Activated CD4-positive, alpha-beta memory T cell treated with anti-CD3 and anti-CD28 coated beads, Interleukin-2, amount 10 ng/mL, durations not matched to agents 7 days and 5 days (primary cell): ENCODE measurements around the gene OR2T11. TPM values are rescaled to one million over a fixed set of nuclear protein-coding genes. Genes with fewer than 3 reads are reported as not detected.
"Not testable (repeated sequence)": the region's sequence is repeated elsewhere in the genome, so short reads cannot be mapped to it uniquely, and the experiment has no call there.

ENCODE experiments used
- CTCF ChIA-PET: fragments of 350-600 bp; sonication (Branson Sonifier 250); formaldehyde crosslinking; loops from one replicate; lab custom pipeline; 2021; ENCODE audit warnings: antibody characterized with exemption, inconsistent platforms; lab: Charles Lee
- POLR2A ChIA-PET: fragments of 350-600 bp; sonication (Branson Sonifier 250); formaldehyde crosslinking; loops from one replicate; lab custom pipeline; 2021; ENCODE audit warnings: antibody characterized with exemption; lab: Charles Lee
- DNase-seq: peaks from one replicate; pipeline ENCODE4 v3.0.0-alpha.2; 2020
- H3K27ac Mint-ChIP-seq: one replicate; pipeline ENCODE4 v1.8.0; 2021; ENCODE audit warnings: mild to moderate bottlenecking, mixed read lengths
- H3K27me3 Mint-ChIP-seq: one replicate; pipeline ENCODE4 v1.8.0; 2021; ENCODE audit warnings: mixed read lengths
- H3K36me3 Mint-ChIP-seq: one replicate; pipeline ENCODE4 v1.8.0; 2021; ENCODE audit warnings: low read depth, mixed read lengths
- H3K4me1 Mint-ChIP-seq: one replicate; pipeline ENCODE4 v1.8.0; 2021; ENCODE audit warnings: mixed read lengths
- H3K4me3 Mint-ChIP-seq: one replicate; pipeline ENCODE4 v1.8.0; 2021; ENCODE audit warnings: mild to moderate bottlenecking, mixed read lengths
- H3K9me3 Mint-ChIP-seq: one replicate; pipeline ENCODE4 v1.8.0; 2021; ENCODE audit warnings: mixed read lengths
- total RNA-seq, 2 experiments: library from RNA; stranded (reverse); gene quantifications; one replicate each; pipeline ENCODE4 v1.2.3, GENCODE V29; 2021

Gene OR2T11
- total RNA-seq, 2 experiments from 2014 or later = not detected

GRCh38 chr1:248636612-248637011 lies 1.7 kb upstream of the OR2T11 start:
- H3K4me3 Mint-ChIP-seq, H3K4me1 Mint-ChIP-seq, H3K27me3 Mint-ChIP-seq, POLR2A ChIA-PET, H3K36me3 Mint-ChIP-seq, H3K9me3 Mint-ChIP-seq, H3K27ac Mint-ChIP-seq, DNase-seq, CTCF ChIA-PET: not testable (repeated sequence)

GRCh38 chr1:248631354-248632008 lies 3.4 kb downstream of the OR2T11 start:
- Mint-ChIP-seq H3K27ac (no peak overlapping the region), H3K36me3 (no peaks in the 10 kb centered on the region), H3K9me3 (no peaks in the 10 kb centered on the region), H3K27me3 (no peaks in the 10 kb centered on the region), H3K4me1 (no peaks in the 10 kb centered on the region), H3K4me3 (no peak overlapping the region)
- no peak for DNase-seq
- POLR2A ChIA-PET = no interaction called here
- CTCF ChIA-PET = no interaction called here

- no peaks in the 10 kb centered on the region for H3K27me3 Mint-ChIP-seq
- no peaks in the 10 kb centered on the region for H3K4me1 Mint-ChIP-seq
- DNase-seq = no peak
- no peak overlapping the region for H3K4me3 Mint-ChIP-seq
- H3K36me3 Mint-ChIP-seq = no peaks in the 10 kb centered on the region
- H3K9me3 Mint-ChIP-seq = no peaks in the 10 kb centered on the region
- CTCF ChIA-PET = no interaction called here
- POLR2A ChIA-PET = no interaction called here
- no peak overlapping the region for H3K27ac Mint-ChIP-seq
These were observed 4.3 kb downstream of the OR2T11 start for GRCh38 chr1:248630551-248630950.

- DNase-seq = no peak
- H3K36me3 Mint-ChIP-seq = no peaks in the 10 kb centered on the region
- H3K4me3 Mint-ChIP-seq = no peak overlapping the region
- H3K9me3 Mint-ChIP-seq = no peaks in the 10 kb centered on the region
- ChIA-PET CTCF (no interaction called here), POLR2A (no interaction called here)
- H3K27ac Mint-ChIP-seq = no peak overlapping the region
- H3K4me1 Mint-ChIP-seq = no peaks in the 10 kb centered on the region
- no peaks in the 10 kb centered on the region for H3K27me3 Mint-ChIP-seq
These were observed 6.7 kb downstream of the OR2T11 start for GRCh38 chr1:248627971-248628844.

GRCh38 chr1:248625971-248626370 lies 8.9 kb downstream of the OR2T11 start:
- Mint-ChIP-seq H3K36me3 (no peaks in the 10 kb centered on the region), H3K27ac (no peak overlapping the region), H3K9me3 (no peaks in the 10 kb centered on the region), H3K27me3 (peaks cover 2% of the 10 kb centered on the region), H3K4me1 (no peaks in the 10 kb centered on the region), H3K4me3 (no peak overlapping the region)
- no peak for DNase-seq
- POLR2A ChIA-PET = no interaction called here
- CTCF ChIA-PET = no interaction called here

GRCh38 chr1:248625166-248625565 lies 9.7 kb downstream of the OR2T11 start:
- ChIA-PET CTCF (interaction anchor here (1.1 to 4.1 kb wide), 2 partner anchors 9 to 181 kb away, joined by 3 to 16 read pairs; no protein-coding TSS in a partner anchor), POLR2A (no interaction called here)
- Mint-ChIP-seq H3K4me1 (no peaks in the 10 kb centered on the region), H3K27ac (no peak overlapping the region), H3K36me3 (no peaks in the 10 kb centered on the region), H3K9me3 (no peaks in the 10 kb centered on the region), H3K27me3 (peaks cover 2% of the 10 kb centered on the region), H3K4me3 (no peak overlapping the region)
- no peak for DNase-seq

- POLR2A ChIA-PET = no interaction called here
- H3K9me3 Mint-ChIP-seq = no peaks in the 10 kb centered on the region
- peaks cover 2% of the 10 kb centered on the region for H3K27me3 Mint-ChIP-seq
- H3K36me3 Mint-ChIP-seq = no peaks in the 10 kb centered on the region
- no peak overlapping the region for H3K4me3 Mint-ChIP-seq
- no peak overlapping the region for H3K27ac Mint-ChIP-seq
- CTCF ChIA-PET = interaction anchor here (1.4 to 4.1 kb wide), 3 partner anchors 9 to 184 kb away, joined by 3 to 16 read pairs (median 7); no protein-coding TSS in a partner anchor
- no peaks in the 10 kb centered on the region for H3K4me1 Mint-ChIP-seq
- DNase-seq = no peak
These were observed 12.3 kb downstream of the OR2T11 start for GRCh38 chr1:248622570-248623001.

- no peaks in the 10 kb centered on the region for H3K36me3 Mint-ChIP-seq
- DNase-seq = no peak
- ChIA-PET CTCF (interaction anchor here (0.9 to 4.1 kb wide), 3 partner anchors 14 to 217 kb away, joined by 4 to 16 read pairs (median 4); no protein-coding TSS in a partner anchor), POLR2A (no interaction called here)
- peaks cover 2% of the 10 kb centered on the region for H3K27me3 Mint-ChIP-seq
- H3K9me3 Mint-ChIP-seq = no peaks in the 10 kb centered on the region
- H3K4me1 Mint-ChIP-seq = no peaks in the 10 kb centered on the region
- no peak overlapping the region for H3K27ac Mint-ChIP-seq
- no peak overlapping the region for H3K4me3 Mint-ChIP-seq
These were observed 13.1 kb downstream of the OR2T11 start for GRCh38 chr1:248621770-248622169.

GRCh38 chr1:248618878-248619277 lies 16.0 kb downstream of the OR2T11 start:
- peak; percentile 53 for DNase-seq
- CTCF ChIA-PET = no interaction called here
- Mint-ChIP-seq H3K4me3 (no peak overlapping the region), H3K27ac (no peak overlapping the region), H3K9me3 (no peaks in the 10 kb centered on the region), H3K4me1 (no peaks in the 10 kb centered on the region), H3K27me3 (peaks cover 2% of the 10 kb centered on the region), H3K36me3 (no peaks in the 10 kb centered on the region)
- POLR2A ChIA-PET = no interaction called here

- ChIA-PET CTCF (no interaction called here), POLR2A (no interaction called here)
- peaks cover 2% of the 10 kb centered on the region for H3K4me1 Mint-ChIP-seq
- no peak overlapping the region for H3K4me3 Mint-ChIP-seq
- no peaks in the 10 kb centered on the region for H3K9me3 Mint-ChIP-seq
- no peaks in the 10 kb centered on the region for H3K36me3 Mint-ChIP-seq
- peaks cover 2% of the 10 kb centered on the region for H3K27me3 Mint-ChIP-seq
- H3K27ac Mint-ChIP-seq = no peak overlapping the region
- no peak for DNase-seq
These were observed 16.8 kb downstream of the OR2T11 start for GRCh38 chr1:248618119-248618518.

GRCh38 chr1:248613742-248614141 lies 21.1 kb downstream of the OR2T11 start:
- Mint-ChIP-seq H3K4me1 (peaks cover 4% of the 10 kb centered on the region), H3K9me3 (no peaks in the 10 kb centered on the region), H3K4me3 (no peak overlapping the region), H3K36me3 (no peaks in the 10 kb centered on the region), H3K27me3 (no peaks in the 10 kb centered on the region), H3K27ac (no peak overlapping the region)
- ChIA-PET CTCF (interaction anchor here (1.4 kb wide), 1 partner anchor 9 kb away, joined by 7 read pairs; no protein-coding TSS in a partner anchor), POLR2A (interaction anchor here (0.7 kb wide), 1 partner anchor 143 kb away, joined by 3 read pairs; no protein-coding TSS in a partner anchor)
- no peak for DNase-seq

GRCh38 chr1:248611883-248612414 lies 22.9 kb downstream of the OR2T11 start:
- H3K27me3 Mint-ChIP-seq = no peaks in the 10 kb centered on the region
- no peaks in the 10 kb centered on the region for H3K36me3 Mint-ChIP-seq
- H3K4me3 Mint-ChIP-seq = no peak overlapping the region
- no peaks in the 10 kb centered on the region for H3K9me3 Mint-ChIP-seq
- H3K4me1 Mint-ChIP-seq = peaks cover 4% of the 10 kb centered on the region
- POLR2A ChIA-PET = no interaction called here
- no peak overlapping the region for H3K27ac Mint-ChIP-seq
- CTCF ChIA-PET = interaction anchor here (0.8 kb wide), 1 partner anchor 11 kb away, joined by 3 read pairs; no protein-coding TSS in a partner anchor
- no peak for DNase-seq

GRCh38 chr1:248610301-248610700 lies 24.6 kb downstream of the OR2T11 start:
- Mint-ChIP-seq H3K9me3 (no peaks in the 10 kb centered on the region), H3K4me3 (no peak overlapping the region), H3K4me1 (peaks cover 5% of the 10 kb centered on the region), H3K27ac (no peak overlapping the region), H3K36me3 (no peaks in the 10 kb centered on the region), H3K27me3 (no peaks in the 10 kb centered on the region)
- DNase-seq = no peak
- POLR2A ChIA-PET = no interaction called here
- CTCF ChIA-PET = interaction anchor here (1.2 kb wide), 1 partner anchor 10 kb away, joined by 3 read pairs; no protein-coding TSS in a partner anchor
